ENCODE measurements around the gene NT5C1B.

GRCh38 chr2:18589354-18589753 is at the start of gene NT5C1B:
- no peak for TF ChIP-seq ZFP3 (CRISPR knock-in tag; IDR thresholded peaks at IDR 0.05)
- TF ChIP-seq POU6F1 (CRISPR knock-in tag; IDR thresholded peaks at IDR 0.05; ENCODE audit: borderline replicate concordance, low read depth), result no peak
- TF ChIP-seq RARB (CRISPR knock-in tag; IDR thresholded peaks at IDR 0.05), result no peak
- no peak for TF ChIP-seq CSDC2 (CRISPR knock-in tag; IDR thresholded peaks at IDR 0.05)
- TF ChIP-seq ZNF8 (CRISPR knock-in tag; IDR thresholded peaks at IDR 0.05), result no peak
- TF ChIP-seq ESRRG (CRISPR knock-in tag; IDR thresholded peaks at IDR 0.05), result no peak
- TF ChIP-seq BACH2 (CRISPR knock-in tag; IDR thresholded peaks at IDR 0.05; ENCODE audit: borderline replicate concordance), result no peak
- no peak for TF ChIP-seq ISL1 (CRISPR knock-in tag; IDR thresholded peaks at IDR 0.05)
- TF ChIP-seq TOX (CRISPR knock-in tag; IDR thresholded peaks at IDR 0.05; ENCODE audit: borderline replicate concordance), result no peak
- no peak for TF ChIP-seq TCF4 (CRISPR knock-in tag; IDR thresholded peaks at IDR 0.05; ENCODE audit: borderline replicate concordance)

Measured in SK-N-SH treated with all-trans-retinoic acid at 6 μM for 48 hours (cell line).